Type B pancreatic cell (in vitro differentiated cells): Measurements from ENCODE around the gene GLRX2. TPM values are rescaled to one million over a fixed set of nuclear protein-coding genes. Genes with fewer than 3 reads are reported as not detected.
A peak's percentile ranks its signal among the peaks of the same experiment; 100 is the strongest.

Experiments
- DNase-seq: peaks from one replicate; pipeline ENCODE4 v3.0.0; 2021; ENCODE audit warnings: mixed read lengths; ENCODE audit not compliant: unreplicated experiment; ENCODE audit errors: extremely low spot score
- H3K27ac Mint-ChIP-seq: 2 replicates; pipeline ENCODE4 v1.8.0; 2021; ENCODE audit warnings: mild to moderate bottlenecking, mixed read lengths
- H3K27me3 Mint-ChIP-seq: 2 replicates; pipeline ENCODE4 v1.8.0; 2021; ENCODE audit warnings: mixed read lengths
- H3K36me3 Mint-ChIP-seq: 2 replicates; pipeline ENCODE4 v1.8.0; 2021; ENCODE audit warnings: mixed read lengths
- H3K4me1 Mint-ChIP-seq: one replicate; pipeline ENCODE4 v1.8.0; 2021; ENCODE audit warnings: mixed read lengths; ENCODE audit not compliant: unreplicated experiment
- H3K4me3 Mint-ChIP-seq: 2 replicates; pipeline ENCODE4 v1.8.0; 2021; ENCODE audit warnings: mild to moderate bottlenecking, mixed read lengths
- H3K9me3 Mint-ChIP-seq: 2 replicates; pipeline ENCODE4 v1.8.0; 2021; ENCODE audit warnings: mixed read lengths
- CTCF ChIP-seq: fragments of 200-600 bp; sonication (generic); conservative IDR thresholded peaks from 2 replicates; pipeline ENCODE4 v1.5.0; 2021; ENCODE audit warnings: antibody characterized with exemption, mild to moderate bottlenecking
- total RNA-seq: library from RNA; stranded (reverse); gene quantifications from 2 replicates; pipeline ENCODE4 v1.2.1, GENCODE V29; 2021; ENCODE audit warnings: low replicate concordance

Gene GLRX2
- total RNA-seq, 1 donor from 2014 or later, result 18.9 TPM

- no peak overlapping the region for H3K27ac Mint-ChIP-seq
- no peak overlapping the region for H3K4me3 Mint-ChIP-seq
- TF ChIP-seq CTCF, result no peak
- H3K9me3 Mint-ChIP-seq, result no peaks in the 10 kb centered on the region
- no peaks in the 10 kb centered on the region for H3K36me3 Mint-ChIP-seq
- H3K4me1 Mint-ChIP-seq, result peaks cover 2% of the 10 kb centered on the region
- DNase-seq, result no peak
- H3K27me3 Mint-ChIP-seq, result no peaks in the 10 kb centered on the region
These were observed 5.7 kb upstream of the GLRX2 start for GRCh38 chr1:193110864-193111263.

GRCh38 chr1:193110246-193110645, 5.0 kb upstream of the GLRX2 start:
- H3K4me1 Mint-ChIP-seq, result peaks cover 7% of the 10 kb centered on the region
- no peak overlapping the region for H3K4me3 Mint-ChIP-seq
- no peak for TF ChIP-seq CTCF
- DNase-seq, result no peak
- H3K27me3 Mint-ChIP-seq, result no peaks in the 10 kb centered on the region
- H3K27ac Mint-ChIP-seq, result no peak overlapping the region
- H3K36me3 Mint-ChIP-seq, result no peaks in the 10 kb centered on the region
- no peaks in the 10 kb centered on the region for H3K9me3 Mint-ChIP-seq

GRCh38 chr1:193109619-193110018, 4.4 kb upstream of the GLRX2 start:
- TF ChIP-seq CTCF, result no peak
- H3K27ac Mint-ChIP-seq, result no peak overlapping the region
- H3K4me3 Mint-ChIP-seq, result no peak overlapping the region
- H3K9me3 Mint-ChIP-seq, result no peaks in the 10 kb centered on the region
- H3K36me3 Mint-ChIP-seq, result no peaks in the 10 kb centered on the region
- H3K27me3 Mint-ChIP-seq, result no peaks in the 10 kb centered on the region
- DNase-seq, result no peak
- H3K4me1 Mint-ChIP-seq, result peaks cover 9% of the 10 kb centered on the region

GRCh38 chr1:193108471-193108870, 3.3 kb upstream of the GLRX2 start:
- Mint-ChIP-seq H3K27me3 (no peaks in the 10 kb centered on the region), H3K27ac (no peak overlapping the region), H3K36me3 (no peaks in the 10 kb centered on the region), H3K4me1 (peaks cover 20% of the 10 kb centered on the region), H3K9me3 (no peaks in the 10 kb centered on the region), H3K4me3 (no peak overlapping the region)
- TF ChIP-seq CTCF, result no peak
- no peak for DNase-seq

- Mint-ChIP-seq H3K4me1 (peaks cover 22% of the 10 kb centered on the region), H3K36me3 (no peaks in the 10 kb centered on the region), H3K27me3 (no peaks in the 10 kb centered on the region), H3K9me3 (no peaks in the 10 kb centered on the region), H3K4me3 (peak overlapping the region; percentile 96), H3K27ac (peak overlapping the region; percentile 91)
- no peak for DNase-seq
- no peak for TF ChIP-seq CTCF
These were observed 585 bp upstream of the GLRX2 start for GRCh38 chr1:193105821-193106177.

- Mint-ChIP-seq H3K27me3 (no peaks in the 10 kb centered on the region), H3K27ac (peak overlapping the region; percentile 91), H3K9me3 (no peaks in the 10 kb centered on the region), H3K4me1 (peaks cover 22% of the 10 kb centered on the region), H3K36me3 (no peaks in the 10 kb centered on the region), H3K4me3 (peak overlapping the region; percentile 96)
- TF ChIP-seq CTCF, result no peak
- DNase-seq, result no peak
These were observed 710 bp downstream of the GLRX2 start for GRCh38 chr1:193104502-193104906.
